Parathyroid adenoma (tissue), 2 donors: ENCODE measurements around the gene MUS81.

Experiments
- H2AFZ ChIP-seq: fragments of 300-600 bp; sonication (generic); one replicate; pipeline ENCODE4 v1.7.0; 2017; ENCODE audit warnings: antibody characterized with exemption, mild to moderate bottlenecking
- H3K27ac ChIP-seq: fragments of 300-600 bp; sonication (generic); one replicate; pipeline ENCODE4 v1.7.0; 2017
- H3K27me3 ChIP-seq: fragments of 300-600 bp; sonication (generic); one replicate; pipeline ENCODE4 v1.7.0; 2017; ENCODE audit warnings: low read length; ENCODE audit not compliant: control insufficient read depth, insufficient read depth
- H3K36me3 ChIP-seq: fragments of 300-600 bp; sonication (generic); one replicate; pipeline ENCODE4 v1.7.0; 2017; ENCODE audit warnings: low read length; ENCODE audit not compliant: control insufficient read depth, insufficient read depth
- H3K4me1 ChIP-seq: fragments of 300-600 bp; sonication (generic); one replicate; pipeline ENCODE4 v1.7.0; 2017; ENCODE audit warnings: control low read depth
- H3K4me2 ChIP-seq: fragments of 300-600 bp; sonication (generic); one replicate; pipeline ENCODE4 v1.7.0; 2017; ENCODE audit warnings: low read length
- H3K4me3 ChIP-seq: fragments of 300-600 bp; sonication (generic); one replicate; pipeline ENCODE4 v1.7.0; 2017; ENCODE audit warnings: low read depth, low read length
- H3K79me2 ChIP-seq: fragments of 300-600 bp; sonication (generic); one replicate; pipeline ENCODE4 v1.7.0; 2017; ENCODE audit warnings: control low read depth
- H3K9ac ChIP-seq: fragments of 300-600 bp; sonication (generic); one replicate; pipeline ENCODE4 v1.7.0; 2017; ENCODE audit warnings: mild to moderate bottlenecking
- H3K9me3 ChIP-seq: fragments of 300-600 bp; sonication (generic); one replicate; pipeline ENCODE4 v1.7.0; 2017; ENCODE audit warnings: low read length; ENCODE audit not compliant: control insufficient read depth
- TF ChIP-seq, protein P1 (sequence below): fragments of 300-600 bp; sonication (generic); IDR thresholded peaks from one replicate; pipeline ENCODE4 v1.7.0; 2017; ENCODE audit warnings: antibody characterized with exemption, mild to moderate bottlenecking
- donor health status: primary hyperparathyroidism.

Gene MUS81, protein sequence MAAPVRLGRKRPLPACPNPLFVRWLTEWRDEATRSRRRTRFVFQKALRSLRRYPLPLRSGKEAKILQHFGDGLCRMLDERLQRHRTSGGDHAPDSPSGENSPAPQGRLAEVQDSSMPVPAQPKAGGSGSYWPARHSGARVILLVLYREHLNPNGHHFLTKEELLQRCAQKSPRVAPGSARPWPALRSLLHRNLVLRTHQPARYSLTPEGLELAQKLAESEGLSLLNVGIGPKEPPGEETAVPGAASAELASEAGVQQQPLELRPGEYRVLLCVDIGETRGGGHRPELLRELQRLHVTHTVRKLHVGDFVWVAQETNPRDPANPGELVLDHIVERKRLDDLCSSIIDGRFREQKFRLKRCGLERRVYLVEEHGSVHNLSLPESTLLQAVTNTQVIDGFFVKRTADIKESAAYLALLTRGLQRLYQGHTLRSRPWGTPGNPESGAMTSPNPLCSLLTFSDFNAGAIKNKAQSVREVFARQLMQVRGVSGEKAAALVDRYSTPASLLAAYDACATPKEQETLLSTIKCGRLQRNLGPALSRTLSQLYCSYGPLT

GRCh38 chr11:65860278-65861164 is at the start of gene MUS81:
Gene MUS81, plus strand, starts transcription at chr11:65860433. Its CDS starts 321 bp downstream, at chr11:65860754.
- H3K27me3 ChIP-seq = no peaks in the 10 kb centered on the region
- H3K9me3 ChIP-seq = no peaks in the 10 kb centered on the region
- H3K4me2 ChIP-seq = peak within 1 kb of the TSS; percentile 97
- peaks cover 11% of the 10 kb centered on the region for H3K4me1 ChIP-seq
- TF ChIP-seq, protein P1, sequence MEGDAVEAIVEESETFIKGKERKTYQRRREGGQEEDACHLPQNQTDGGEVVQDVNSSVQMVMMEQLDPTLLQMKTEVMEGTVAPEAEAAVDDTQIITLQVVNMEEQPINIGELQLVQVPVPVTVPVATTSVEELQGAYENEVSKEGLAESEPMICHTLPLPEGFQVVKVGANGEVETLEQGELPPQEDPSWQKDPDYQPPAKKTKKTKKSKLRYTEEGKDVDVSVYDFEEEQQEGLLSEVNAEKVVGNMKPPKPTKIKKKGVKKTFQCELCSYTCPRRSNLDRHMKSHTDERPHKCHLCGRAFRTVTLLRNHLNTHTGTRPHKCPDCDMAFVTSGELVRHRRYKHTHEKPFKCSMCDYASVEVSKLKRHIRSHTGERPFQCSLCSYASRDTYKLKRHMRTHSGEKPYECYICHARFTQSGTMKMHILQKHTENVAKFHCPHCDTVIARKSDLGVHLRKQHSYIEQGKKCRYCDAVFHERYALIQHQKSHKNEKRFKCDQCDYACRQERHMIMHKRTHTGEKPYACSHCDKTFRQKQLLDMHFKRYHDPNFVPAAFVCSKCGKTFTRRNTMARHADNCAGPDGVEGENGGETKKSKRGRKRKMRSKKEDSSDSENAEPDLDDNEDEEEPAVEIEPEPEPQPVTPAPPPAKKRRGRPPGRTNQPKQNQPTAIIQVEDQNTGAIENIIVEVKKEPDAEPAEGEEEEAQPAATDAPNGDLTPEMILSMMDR = peak; percentile 76
- H3K4me3 ChIP-seq = peak within 1 kb of the TSS; percentile 90
- peak within 1 kb of the TSS; percentile 80 for H2AFZ ChIP-seq
- H3K9ac ChIP-seq = peak within 1 kb of the TSS; percentile 84
- peak within 1 kb of the TSS; percentile 100 for H3K27ac ChIP-seq
- no peaks in the 10 kb centered on the region for H3K36me3 ChIP-seq
- peaks cover 5% of the 10 kb centered on the region for H3K79me2 ChIP-seq

DNA sequence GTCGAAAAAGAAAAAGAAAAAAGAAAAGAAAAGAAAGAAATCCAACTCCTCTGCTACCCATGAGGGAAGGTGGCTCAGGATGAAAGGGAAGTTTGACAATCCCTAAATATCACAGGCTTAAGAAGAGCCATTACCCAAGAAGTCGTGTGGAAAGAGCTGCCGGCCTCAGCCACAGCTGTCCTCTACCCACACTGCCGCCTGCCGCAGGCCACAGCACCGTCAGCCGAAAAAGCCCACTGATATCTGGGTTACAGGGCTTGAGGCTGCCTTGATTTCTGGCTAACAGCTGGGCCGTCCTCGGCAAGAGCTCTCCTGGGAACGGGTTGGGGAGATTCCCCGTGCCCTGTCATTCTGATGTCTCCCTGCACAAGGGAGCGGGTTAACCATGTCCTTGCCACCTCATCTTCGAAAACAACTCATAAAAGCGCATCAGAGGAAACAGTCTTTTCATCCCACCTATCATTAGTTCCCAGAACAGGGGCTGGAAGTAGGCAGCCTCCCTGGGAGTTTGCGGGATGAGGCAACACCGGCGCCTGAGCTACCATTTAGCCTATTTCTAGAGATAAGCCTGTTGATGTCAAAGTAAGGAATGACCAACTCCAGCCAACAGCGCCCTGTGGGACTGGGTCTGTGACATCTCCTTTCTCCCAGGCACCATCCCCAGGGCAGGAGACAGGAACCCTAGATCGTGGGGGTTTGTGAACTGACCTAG is 48.3 kb upstream of the MUS81 start:
- Histone ChIP-seq H3K27ac (no peak overlapping the region), H3K4me2 (no peak overlapping the region), H3K4me1 (no peaks in the 10 kb centered on the region), H3K4me3 (no peak overlapping the region), H3K9me3 (no peaks in the 10 kb centered on the region), H3K36me3 (no peaks in the 10 kb centered on the region), H2AFZ (no peak overlapping the region), H3K9ac (no peak overlapping the region), H3K27me3 (no peaks in the 10 kb centered on the region), H3K79me2 (no peaks in the 10 kb centered on the region)
- TF ChIP-seq, protein P1 = no peak

DNA sequence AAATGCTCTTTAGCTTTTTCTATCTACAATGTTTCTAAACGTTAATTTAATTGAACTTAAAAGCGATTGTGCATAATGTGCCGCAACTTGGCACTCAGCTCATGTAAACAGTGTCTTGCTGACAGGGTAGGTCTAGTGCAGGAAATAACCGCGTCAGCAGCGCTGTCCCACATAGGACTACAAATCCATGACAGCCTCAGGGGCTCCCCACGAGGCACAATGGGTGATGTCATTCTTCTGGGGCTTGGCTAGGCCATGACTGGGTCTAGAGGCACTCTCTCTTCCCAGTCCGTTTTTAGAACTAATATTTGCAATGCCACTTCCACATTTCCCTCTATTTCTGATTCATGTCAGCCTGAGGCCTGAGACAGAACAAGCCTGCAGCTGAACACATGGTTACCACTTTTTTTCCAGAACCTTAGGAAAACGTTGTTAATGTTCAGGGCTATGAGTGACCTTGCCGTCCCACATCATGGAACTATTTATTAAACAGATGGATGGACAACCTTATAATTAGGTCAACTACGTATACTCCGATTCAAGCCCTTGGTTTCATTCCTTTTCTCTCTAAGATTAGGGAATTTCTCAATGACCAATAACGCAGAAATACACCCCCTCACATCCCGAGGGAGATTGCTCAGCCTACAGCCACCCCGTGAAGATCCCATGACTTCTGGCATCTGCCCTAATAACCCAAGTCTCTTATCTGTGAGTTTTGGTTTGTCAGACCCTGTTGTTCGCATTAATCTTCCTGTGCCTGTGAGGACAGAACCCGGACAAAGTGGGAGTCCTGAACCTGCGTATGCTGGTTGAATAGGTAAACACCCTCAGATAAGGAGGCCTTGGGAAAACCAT is 45.9 kb upstream of the MUS81 start:
- Histone ChIP-seq H3K4me2 (peak overlapping the region; percentile 34), H3K4me3 (no peak overlapping the region), H3K27me3 (no peaks in the 10 kb centered on the region), H3K27ac (no peak overlapping the region), H3K9me3 (no peaks in the 10 kb centered on the region), H3K79me2 (no peaks in the 10 kb centered on the region), H3K36me3 (no peaks in the 10 kb centered on the region), H3K9ac (no peak overlapping the region), H3K4me1 (peaks cover 5% of the 10 kb centered on the region), H2AFZ (no peak overlapping the region)
- TF ChIP-seq, protein P1 = no peak

DNA sequence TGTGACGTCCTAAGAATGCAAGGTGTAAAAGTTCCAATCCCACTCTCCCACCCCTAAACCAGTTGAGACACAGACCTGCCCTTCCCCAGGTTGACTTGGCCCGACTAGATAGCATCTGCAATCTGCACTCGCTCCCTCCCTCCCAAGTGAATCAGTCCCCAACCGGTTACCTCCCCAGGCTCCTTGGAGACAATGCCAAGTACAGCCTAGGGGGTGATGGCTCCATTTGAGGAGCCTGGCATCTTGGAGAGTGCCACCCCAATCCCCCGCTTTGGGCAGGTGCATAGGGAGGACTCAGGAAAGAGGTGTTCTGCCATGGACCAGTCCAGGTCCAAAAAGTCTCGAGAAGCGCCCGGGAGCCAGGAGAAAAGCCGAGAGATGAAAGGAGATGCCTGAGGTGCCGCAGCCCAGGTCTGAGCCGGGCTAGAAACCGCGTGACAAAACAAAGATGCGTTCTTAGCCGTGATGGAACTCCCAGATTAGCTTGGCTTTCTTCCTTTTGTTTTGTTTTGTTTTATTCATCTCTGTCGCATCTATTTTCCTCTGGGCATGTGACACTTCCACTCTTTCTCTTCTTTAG is 45.2 kb upstream of the MUS81 start:
- H3K79me2 ChIP-seq = no peaks in the 10 kb centered on the region
- H3K27me3 ChIP-seq = no peaks in the 10 kb centered on the region
- TF ChIP-seq, protein P1 = no peak
- no peaks in the 10 kb centered on the region for H3K9me3 ChIP-seq
- H3K4me1 ChIP-seq = peaks cover 5% of the 10 kb centered on the region
- H3K36me3 ChIP-seq = no peaks in the 10 kb centered on the region
- no peak overlapping the region for H3K9ac ChIP-seq
- H3K4me3 ChIP-seq = no peak overlapping the region
- H3K4me2 ChIP-seq = peak overlapping the region; percentile 38
- H3K27ac ChIP-seq = no peak overlapping the region
- H2AFZ ChIP-seq = no peak overlapping the region
